ENCODE measurements around the gene SLC37A4. TPM values are rescaled to one million over a fixed set of nuclear protein-coding genes. Genes with fewer than 3 reads are reported as not detected.
"Not testable (repeated sequence)": the region's sequence is repeated elsewhere in the genome, so short reads cannot be mapped to it uniquely, and the experiment has no call there.

Gene SLC37A4
- total RNA-seq, 1 donor from 2014 or later, result 12.1 TPM

DNA sequence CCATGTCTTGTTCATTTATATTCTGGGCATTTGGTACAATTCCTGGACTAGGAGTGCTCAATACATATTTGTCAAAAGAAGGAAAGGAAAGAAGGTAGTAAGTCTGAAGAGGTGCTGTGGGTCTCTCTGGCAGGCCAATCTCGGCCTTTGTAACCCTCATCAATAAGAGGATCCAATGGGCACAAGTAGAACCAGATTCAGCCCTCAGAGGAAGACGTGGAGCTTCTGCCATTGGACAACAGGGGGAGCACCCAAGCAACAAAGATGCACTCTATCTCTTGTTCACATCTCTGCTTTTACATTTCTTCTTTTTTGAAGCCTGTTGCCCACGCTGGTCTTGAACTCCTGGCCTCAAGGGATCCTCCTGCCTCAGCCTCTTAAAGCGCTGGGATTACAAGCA lies 34.7 kb upstream of the SLC37A4 start:
- Mint-ChIP-seq H3K27ac (peak overlapping the region; percentile 41), H3K4me1 (peaks cover 34% of the 10 kb centered on the region), H3K36me3 (ENCODE audit: low read depth) (peaks cover 23% of the 10 kb centered on the region), H3K9me3 (no peaks in the 10 kb centered on the region), H3K27me3 (no peaks in the 10 kb centered on the region), H3K4me3 (peak overlapping the region; percentile 32)
- TF ChIP-seq, protein P1, sequence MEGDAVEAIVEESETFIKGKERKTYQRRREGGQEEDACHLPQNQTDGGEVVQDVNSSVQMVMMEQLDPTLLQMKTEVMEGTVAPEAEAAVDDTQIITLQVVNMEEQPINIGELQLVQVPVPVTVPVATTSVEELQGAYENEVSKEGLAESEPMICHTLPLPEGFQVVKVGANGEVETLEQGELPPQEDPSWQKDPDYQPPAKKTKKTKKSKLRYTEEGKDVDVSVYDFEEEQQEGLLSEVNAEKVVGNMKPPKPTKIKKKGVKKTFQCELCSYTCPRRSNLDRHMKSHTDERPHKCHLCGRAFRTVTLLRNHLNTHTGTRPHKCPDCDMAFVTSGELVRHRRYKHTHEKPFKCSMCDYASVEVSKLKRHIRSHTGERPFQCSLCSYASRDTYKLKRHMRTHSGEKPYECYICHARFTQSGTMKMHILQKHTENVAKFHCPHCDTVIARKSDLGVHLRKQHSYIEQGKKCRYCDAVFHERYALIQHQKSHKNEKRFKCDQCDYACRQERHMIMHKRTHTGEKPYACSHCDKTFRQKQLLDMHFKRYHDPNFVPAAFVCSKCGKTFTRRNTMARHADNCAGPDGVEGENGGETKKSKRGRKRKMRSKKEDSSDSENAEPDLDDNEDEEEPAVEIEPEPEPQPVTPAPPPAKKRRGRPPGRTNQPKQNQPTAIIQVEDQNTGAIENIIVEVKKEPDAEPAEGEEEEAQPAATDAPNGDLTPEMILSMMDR (IDR thresholded peaks at IDR 0.05), result no peak
- ChIA-PET CTCF (interaction anchor here (1.0 to 1.4 kb wide), 2 partner anchors 34 to 47 kb away, joined by 3 read pairs; partner anchors contain the start of genes RPS25 and TRAPPC4), POLR2A (interaction anchor here (0.9 to 4.0 kb wide), 4 partner anchors 14 to 253 kb away, joined by 3 to 59 read pairs (median 4); partner anchors contain the start of gene HMBS)
- intact Hi-C loops (cut with micrococcal nuclease), result loop anchor here (2.0 kb wide), 1 partner anchor 131 kb away; no protein-coding TSS in a partner anchor
- ATAC-seq (ENCODE audit: low read depth) (no peak), DNase-seq (no peak)

DNA sequence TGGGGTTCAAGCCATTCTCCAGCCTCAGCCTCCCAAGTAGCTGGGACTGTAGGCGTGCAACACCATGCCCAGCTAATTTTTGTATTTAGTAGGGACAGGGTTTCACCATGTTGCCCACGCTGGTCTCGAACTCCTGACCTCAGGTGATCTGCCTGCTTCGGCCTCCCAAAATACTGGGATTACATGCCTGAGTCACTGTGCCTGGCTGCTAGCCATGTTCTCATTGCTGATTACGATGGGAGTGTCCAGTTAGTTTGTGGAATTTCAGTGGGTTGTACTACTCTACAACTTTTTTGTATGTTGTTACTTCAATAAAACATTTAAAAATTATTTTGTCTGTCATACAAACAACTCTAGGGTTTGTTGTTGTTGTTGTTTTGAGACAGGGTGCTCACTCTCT lies 32.1 kb upstream of the SLC37A4 start:
- H3K27ac Mint-ChIP-seq, result no peak overlapping the region
- CTCF ChIA-PET, result interaction anchor here (0.6 kb wide), 1 partner anchor 273 kb away, joined by 3 read pairs; no protein-coding TSS in a partner anchor
- peaks cover 31% of the 10 kb centered on the region for H3K4me1 Mint-ChIP-seq
- no peaks in the 10 kb centered on the region for H3K9me3 Mint-ChIP-seq
- POLR2A ChIA-PET, result interaction anchor here (1.6 kb wide), 1 partner anchor 44 kb away, joined by 4 read pairs; the partner anchor contains the start of genes RPS25 and TRAPPC4
- no peak for DNase-seq
- H3K4me3 Mint-ChIP-seq, result no peak overlapping the region
- ATAC-seq (ENCODE audit: low read depth), result no peak
- H3K36me3 Mint-ChIP-seq (ENCODE audit: low read depth), result peaks cover 7% of the 10 kb centered on the region
- intact Hi-C loops (cut with micrococcal nuclease), result no loop called here
- H3K27me3 Mint-ChIP-seq, result no peaks in the 10 kb centered on the region
- TF ChIP-seq, protein P1 (IDR thresholded peaks at IDR 0.05), result no peak

DNA sequence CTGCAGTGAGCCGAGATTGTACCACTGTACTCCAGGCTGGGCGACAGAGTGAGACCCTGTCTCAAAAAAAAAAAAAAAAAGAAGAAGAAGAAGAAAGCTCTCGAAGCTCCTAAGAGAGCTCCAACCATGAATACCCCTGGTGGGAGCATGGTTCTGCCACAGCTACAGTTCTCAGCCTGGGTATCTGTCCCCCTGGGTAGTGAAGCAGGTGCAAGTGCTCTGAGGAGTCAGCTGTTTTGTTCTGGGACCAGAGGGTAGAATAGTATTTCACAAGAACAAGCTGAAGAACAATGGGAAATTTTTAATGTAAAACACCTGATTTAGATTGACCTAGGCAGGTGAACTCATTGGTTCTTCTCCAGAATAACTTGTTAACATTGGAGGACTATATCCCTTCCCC lies 30.6 kb upstream of the SLC37A4 start:
- DNase-seq (no peak), ATAC-seq (ENCODE audit: low read depth) (no peak)
- Mint-ChIP-seq H3K27me3 (no peaks in the 10 kb centered on the region), H3K4me1 (peaks cover 25% of the 10 kb centered on the region), H3K4me3 (no peak overlapping the region), H3K27ac (no peak overlapping the region), H3K36me3 (ENCODE audit: low read depth) (peaks cover 7% of the 10 kb centered on the region), H3K9me3 (no peaks in the 10 kb centered on the region)
- CTCF ChIA-PET, result no interaction called here
- TF ChIP-seq, protein P1 (IDR thresholded peaks at IDR 0.05), result no peak
- intact Hi-C loops (cut with micrococcal nuclease), result no loop called here
- POLR2A ChIA-PET, result interaction anchor here (0.6 to 1.6 kb wide), 4 partner anchors 33 to 48 kb away, joined by 3 to 10 read pairs (median 4); partner anchors contain the start of genes RPS25 and TRAPPC4

DNA sequence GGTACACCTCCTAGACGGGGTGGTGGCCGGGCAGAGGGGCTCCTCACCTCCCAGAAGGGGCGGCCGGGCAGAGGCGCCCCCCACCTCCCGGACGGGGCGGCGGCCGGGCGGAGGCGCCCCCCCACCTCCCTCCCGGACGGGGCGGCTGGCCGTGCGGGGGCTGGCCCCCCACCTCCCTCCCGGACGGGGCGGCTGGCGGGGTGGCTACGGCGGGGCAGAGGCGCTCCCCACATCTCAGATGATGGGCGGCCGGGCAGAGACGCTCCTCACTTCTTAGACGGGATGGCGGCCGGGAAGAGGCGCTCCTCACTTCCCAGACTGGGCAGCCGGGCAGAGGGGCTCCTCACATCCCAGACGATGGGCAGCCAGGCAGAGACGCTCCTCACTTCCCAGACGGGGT lies 28.5 kb upstream of the SLC37A4 start:
- H3K27me3 Mint-ChIP-seq; DNase-seq; H3K9me3 Mint-ChIP-seq; H3K27ac Mint-ChIP-seq; CTCF ChIA-PET; ATAC-seq (ENCODE audit: low read depth); H3K4me3 Mint-ChIP-seq: not testable (repeated sequence)
- Mint-ChIP-seq H3K36me3 (ENCODE audit: low read depth) (peaks cover 29% of the 10 kb centered on the region), H3K4me1 (peaks cover 31% of the 10 kb centered on the region)
- intact Hi-C loops (cut with micrococcal nuclease), result loop anchor here (5.0 to 10.0 kb wide), 2 partner anchors 64 to 267 kb away; partner anchors contain the start of genes CENATAC and DDX6
- POLR2A ChIA-PET, result interaction anchor here (1.1 kb wide), 1 partner anchor 9 kb away, joined by 3 read pairs; the partner anchor contains the start of gene VPS11

DNA sequence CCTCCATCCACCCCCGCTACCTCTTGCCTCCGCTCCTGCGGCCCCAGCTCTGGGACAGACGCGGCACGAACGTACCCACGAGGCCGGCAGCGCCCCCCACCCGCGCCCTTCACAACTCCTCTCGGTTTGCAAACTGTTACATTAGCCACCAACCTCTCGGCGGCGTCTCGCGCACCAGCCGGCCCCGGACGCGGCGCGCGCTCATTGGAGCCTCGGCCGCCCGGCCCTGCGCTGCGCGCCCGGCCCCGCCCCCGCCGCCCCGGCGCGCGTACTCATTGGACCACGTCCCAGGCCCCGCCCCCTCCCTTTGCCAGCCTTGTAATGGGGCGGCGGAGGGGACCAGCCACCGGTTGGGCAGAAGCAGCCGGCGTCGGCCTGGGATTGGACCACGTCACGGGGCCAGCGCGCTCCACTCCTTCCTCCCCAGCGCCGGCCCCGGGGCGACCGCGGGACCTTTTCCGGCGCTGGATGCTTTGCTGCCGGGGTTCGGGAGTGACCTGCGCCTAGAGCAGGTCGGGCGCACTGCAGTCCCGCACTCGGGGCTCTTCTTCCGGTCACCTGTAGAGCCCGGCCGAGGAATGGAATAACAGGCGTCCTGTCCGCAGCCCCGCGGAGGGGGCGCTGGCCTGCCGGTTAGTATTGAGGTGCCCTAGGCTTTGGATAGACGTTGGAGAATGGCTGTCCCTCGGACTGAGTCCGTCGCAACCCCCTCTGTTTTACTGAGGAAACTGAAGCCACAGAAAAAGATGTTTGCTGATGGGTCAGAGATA lies 26.5 kb upstream of the SLC37A4 start, which contains the start of gene HYOU1:
Gene HYOU1, minus strand, starts transcription at position 206 of the 770 bp plus-strand sequence. CDS start 1,045 bp downstream, outside the sequence.
- Mint-ChIP-seq H3K4me1 (peaks cover 40% of the 10 kb centered on the region), H3K27ac (peak within 1 kb of the TSS; percentile 95), H3K4me3 (peak within 1 kb of the TSS; percentile 96), H3K27me3 (no peaks in the 10 kb centered on the region), H3K9me3 (no peaks in the 10 kb centered on the region), H3K36me3 (ENCODE audit: low read depth) (peaks cover 48% of the 10 kb centered on the region)
- peak; percentile 97 for DNase-seq
- TF ChIP-seq, protein P1 (IDR thresholded peaks at IDR 0.05), result no peak
- intact Hi-C loops (cut with micrococcal nuclease), result loop anchor here (1.0 to 10.0 kb wide), 9 partner anchors 10 to 265 kb away; partner anchors contain the start of genes CENATAC, DDX6, HINFP and RPS25
- ChIA-PET CTCF (interaction anchor here (0.7 to 2.1 kb wide), 3 partner anchors 10 to 45 kb away, joined by 3 to 9 read pairs (median 4); partner anchors contain the start of genes HMBS and VPS11), POLR2A (interaction anchor here (0.7 to 4.7 kb wide), 20 partner anchors 10 to 264 kb away, joined by 3 to 62 read pairs (median 6); partner anchors contain the start of genes C2CD2L, CBL, CENATAC and DPAGT1)
- peak; percentile 94 for ATAC-seq (ENCODE audit: low read depth)
